Kidney (tissue), 14 donors: Measurements from ENCODE around the gene EHMT2. TPM values are rescaled to one million over a fixed set of nuclear protein-coding genes. Genes with fewer than 3 reads are reported as not detected.

Experiments
- DNase-seq, 5 donors: peaks; one replicate each; pipeline ENCODE4 v3.0.0-alpha.2; 2013 to 2020
- FAIRE-seq: peaks from 2 replicates; lab custom pipeline; 2012; peaks lifted over from hg19 to GRCh38; lab: Jason Lieb, UNC
- H3K27ac ChIP-seq, 2 donors: one replicate each; pipeline ENCODE4 v1.7.0; 2013; ENCODE audit warnings: low read depth in 2 of 2, low read length in 2 of 2, inconsistent platforms in 1 of 2
- H3K27me3 ChIP-seq: one replicate; pipeline ENCODE4 v1.7.1; 2013; ENCODE audit warnings: low read length, inconsistent platforms; ENCODE audit not compliant: control insufficient read depth, insufficient read depth
- H3K36me3 ChIP-seq, 3 donors: one replicate each; pipeline versions ENCODE4 v1.7.0 to v1.7.1; 2013; ENCODE audit warnings: low read length in 3 of 3, control low read depth in 1 of 3, inconsistent platforms in 1 of 3; ENCODE audit not compliant: insufficient read depth in 3 of 3, control insufficient read depth in 2 of 3
- H3K4me1 ChIP-seq, 3 donors: one replicate each; pipeline versions ENCODE4 v1.7.0 to v1.7.1; 2013; ENCODE audit warnings: low read length in 3 of 3, inconsistent platforms in 1 of 3, low read depth in 1 of 3; ENCODE audit not compliant: control insufficient read depth in 2 of 3, insufficient read depth in 2 of 3
- H3K4me3 ChIP-seq, 3 donors: one replicate each; pipeline versions ENCODE4 v1.7.0 to v1.8.1; 2013; ENCODE audit warnings: low read length in 3 of 3, control low read depth in 1 of 3, inconsistent platforms in 1 of 3
- H3K9ac ChIP-seq, 3 donors: one replicate each; pipeline versions ENCODE4 v1.7.0 to v1.7.1; 2013; ENCODE audit warnings: low read length in 3 of 3, control low read depth in 1 of 3, inconsistent platforms in 1 of 3
- H3K9me3 ChIP-seq, 3 donors: one replicate each; pipeline versions ENCODE4 v1.7.0 to v1.7.1; 2013; ENCODE audit warnings: low read length in 3 of 3, control low read depth in 1 of 3, inconsistent platforms in 1 of 3; ENCODE audit not compliant: control insufficient read depth in 2 of 3, insufficient read depth in 1 of 3
- CTCF ChIP-seq: IDR thresholded peaks from 3 replicates; pipeline ENCODE4 v1.5.1; 2012; ENCODE audit warnings: mild to moderate bottlenecking, moderate library complexity, borderline replicate concordance; ENCODE audit not compliant: insufficient read depth; ENCODE audit errors: extremely low read depth
- intact Hi-C: fragments of 100-400 bp; cut with DNase I; formaldehyde crosslinking; loops from one replicate; pipeline ENCODE4 v1.11.1; 2022
- polyA plus RNA-seq: library from polyadenylated mRNA; stranded (reverse); fragments of 350-450 nt; fragmentation: Illumina TruSeq; extraction: RNeasy Lipid Tissue Mini Kit (QIAGEN cat#74804); gene quantifications from one replicate; pipeline ENCODE4 v1.2.3, GENCODE V29; 2014; ENCODE audit warnings: low read depth, low replicate concordance; ENCODE audit not compliant: insufficient read depth
- total RNA-seq: library from RNA; stranded (reverse); fragmentation: NEBNext Ultra II Directional; extraction: Animal tissue kit (Norgen Biotek cat#: 25700); gene quantifications from one replicate; pipeline ENCODE4 v1.2.1, GENCODE V29; 2021
- donor health status: control.
- donor health status: control.
- donor health status: control.
- donor health status: control.
- donor health status: control.
- donor health status: DM: yes; HTN: yes; CAD: no.
- donor health status: Normal renal cell carcinoma (clear cell type).

The EHMT2 gene
- total and polyA plus RNA-seq, 2 donors from 2014 or later: 35.3 to 40.5 TPM

- Histone ChIP-seq H3K4me1 (peaks cover 0 to 8% (median 0%) of the 10 kb centered on the region in 3 donors), H3K27ac (peak overlapping the region in 1 of 2 donors; percentile 65), H3K27me3 (no peaks in the 10 kb centered on the region), H3K9ac (no peak overlapping the region), H3K36me3 (peaks cover 2 to 33% (median 18%) of the 10 kb centered on the region in 3 donors), H3K4me3 (peak overlapping the region in 1 of 3 donors; percentile 56), H3K9me3 (no peaks in the 10 kb centered on the region)
- no peak for TF ChIP-seq CTCF
- FAIRE-seq (no peak), DNase-seq (no peak)
- intact Hi-C loops: no loop called here
These were observed 18.4 kb downstream of the EHMT2 start for GRCh38 chr6:31879143-31879542.

GRCh38 chr6:31878726-31879125 lies 18.8 kb downstream of the EHMT2 start, which contains the start of gene SLC44A4:
SLC44A4 (minus strand) TSS chr6:31878997; CDS start chr6:31878980, 17 bp downstream.
- Histone ChIP-seq H3K9me3 (no peaks in the 10 kb centered on the region), H3K4me3 (peak within 1 kb of the TSS in 2 of 3 donors; percentile 41 to 56), H3K27me3 (no peaks in the 10 kb centered on the region), H3K27ac (peak within 1 kb of the TSS; percentile 75 to 87), H3K36me3 (peaks cover 2 to 29% (median 17%) of the 10 kb centered on the region in 3 donors), H3K4me1 (peaks cover 0 to 8% (median 0%) of the 10 kb centered on the region in 3 donors), H3K9ac (peak within 1 kb of the TSS in 2 of 3 donors; percentile 24 to 56)
- intact Hi-C loops: no loop called here
- no peak for TF ChIP-seq CTCF
- peak; percentile 40 to 79 (median 65) for DNase-seq
- no peak for FAIRE-seq

DNA sequence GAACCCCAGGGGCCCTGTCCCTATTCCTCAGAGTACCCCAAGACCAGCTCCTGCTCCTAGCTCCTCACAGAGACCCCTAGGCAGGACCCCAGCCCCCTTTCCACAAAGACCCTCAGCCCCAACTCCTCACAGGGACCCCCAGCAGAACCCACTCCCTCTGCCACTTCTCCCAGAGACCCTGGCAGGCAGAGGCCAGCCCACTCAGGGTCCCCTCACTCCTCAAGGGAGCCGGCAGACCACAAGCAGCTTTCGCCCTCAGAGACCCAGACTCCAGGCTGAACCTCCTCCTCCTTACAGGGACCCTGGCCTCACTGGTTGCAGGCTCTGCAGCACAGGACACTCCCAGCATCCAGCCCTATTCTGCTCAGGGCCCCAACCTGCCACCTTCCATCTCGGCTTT lies 19.3 kb downstream of the EHMT2 start:
- H3K27me3 ChIP-seq: no peaks in the 10 kb centered on the region
- intact Hi-C loops: no loop called here
- TF ChIP-seq CTCF: no peak
- peak overlapping the region in 2 of 3 donors; percentile 41 to 56 for H3K4me3 ChIP-seq
- H3K36me3 ChIP-seq: peaks cover 2 to 24% (median 12%) of the 10 kb centered on the region in 3 donors
- no peak for DNase-seq
- no peaks in the 10 kb centered on the region for H3K9me3 ChIP-seq
- peaks cover 0 to 8% (median 0%) of the 10 kb centered on the region in 3 donors for H3K4me1 ChIP-seq
- peak overlapping the region in 2 of 3 donors; percentile 24 to 56 for H3K9ac ChIP-seq
- H3K27ac ChIP-seq: peak overlapping the region; percentile 75 to 87
- FAIRE-seq: no peak
